ELF-1 (cell line): ENCODE measurements around the gene NMBR.
"Not testable (repeated sequence)": the region's sequence is repeated elsewhere in the genome, so short reads cannot be mapped to it uniquely, and the experiment has no call there.

Experiments
- DNase-seq: peaks from one replicate; pipeline ENCODE4 v3.0.0-alpha.2; 2016; ENCODE audit warnings: low read depth, low spot score

Gene NMBR

GRCh38 chr6:142058551-142059290 is 88.2 kb downstream of the NMBR start:
- no peak for DNase-seq

GRCh38 chr6:142055219-142055618 is 91.7 kb downstream of the NMBR start:
- DNase-seq = no peak

GRCh38 chr6:142051404-142051803 is 95.5 kb downstream of the NMBR start:
- no peak for DNase-seq

- peak; percentile 11 for DNase-seq
These were observed 98.3 kb downstream of the NMBR start for GRCh38 chr6:142048593-142048980.

- DNase-seq = no peak
These were observed 98.9 kb downstream of the NMBR start for GRCh38 chr6:142047934-142048592.

- no peak for DNase-seq
These were observed 101.3 kb downstream of the NMBR start for GRCh38 chr6:142045380-142046278.

GRCh38 chr6:142035890-142036289 is 111.0 kb downstream of the NMBR start:
- no peak for DNase-seq

GRCh38 chr6:142031035-142031434 is 115.9 kb downstream of the NMBR start:
- DNase-seq = no peak

- DNase-seq = no peak
These were observed 116.8 kb downstream of the NMBR start for GRCh38 chr6:142030115-142030619.

- DNase-seq = no peak
These were observed 118.4 kb downstream of the NMBR start for GRCh38 chr6:142028527-142028926.

- DNase-seq = not testable (repeated sequence)
These were observed 119.1 kb downstream of the NMBR start for GRCh38 chr6:142027804-142028203.

GRCh38 chr6:142027074-142027473 is 119.8 kb downstream of the NMBR start:
- no peak for DNase-seq

- peak; percentile 48 for DNase-seq
These were observed 120.5 kb downstream of the NMBR start for GRCh38 chr6:142026471-142026870.
